ENCODE data around the gene CALN1.

CALN1 gene

GRCh38 chr7:72235351-72235750 lies 176.8 kb downstream of the CALN1 start:
- H3K4me1 Mint-ChIP-seq, result no peaks in the 10 kb centered on the region
- no peak for DNase-seq
- no peak overlapping the region for H3K4me3 Mint-ChIP-seq
- H3K36me3 Mint-ChIP-seq (ENCODE audit: low read depth), result no peaks in the 10 kb centered on the region
- H3K27me3 Mint-ChIP-seq (ENCODE audit: low read depth, poor library complexity), result peaks cover 7% of the 10 kb centered on the region
- H3K27ac Mint-ChIP-seq, result no peak overlapping the region
- TF ChIP-seq CTCF (IDR thresholded peaks at IDR 0.05), result no peak
- no peaks in the 10 kb centered on the region for H3K9me3 Mint-ChIP-seq

DNA sequence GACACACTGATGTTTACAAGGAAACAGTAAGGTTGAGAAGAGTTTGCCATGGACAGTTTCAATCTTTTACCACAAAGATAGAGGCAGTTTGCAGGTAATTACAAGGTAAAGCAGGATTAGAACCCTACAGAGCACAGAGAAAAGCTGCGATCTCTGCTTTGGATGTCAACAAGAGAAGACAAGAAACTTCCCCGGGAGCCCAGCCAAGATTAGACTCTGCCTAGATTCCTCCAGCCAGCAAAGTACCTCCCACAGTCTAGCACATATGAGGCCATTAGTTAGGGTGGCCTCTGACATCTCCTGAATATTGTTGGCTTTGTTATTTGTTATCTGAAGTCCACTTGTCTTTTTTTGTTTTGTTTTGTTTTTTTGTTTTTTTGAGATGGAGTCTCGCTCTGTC lies 178.1 kb downstream of the CALN1 start:
- no peaks in the 10 kb centered on the region for H3K36me3 Mint-ChIP-seq (ENCODE audit: low read depth)
- no peak overlapping the region for H3K4me3 Mint-ChIP-seq
- H3K4me1 Mint-ChIP-seq, result no peaks in the 10 kb centered on the region
- no peak for TF ChIP-seq CTCF (IDR thresholded peaks at IDR 0.05)
- no peaks in the 10 kb centered on the region for H3K9me3 Mint-ChIP-seq
- H3K27me3 Mint-ChIP-seq (ENCODE audit: low read depth, poor library complexity), result peaks cover 7% of the 10 kb centered on the region
- H3K27ac Mint-ChIP-seq, result no peak overlapping the region
- no peak for DNase-seq

GRCh38 chr7:72230281-72230680 lies 181.9 kb downstream of the CALN1 start:
- H3K27me3 Mint-ChIP-seq (ENCODE audit: low read depth, poor library complexity), result peaks cover 5% of the 10 kb centered on the region
- no peak overlapping the region for H3K4me3 Mint-ChIP-seq
- no peaks in the 10 kb centered on the region for H3K9me3 Mint-ChIP-seq
- TF ChIP-seq CTCF (IDR thresholded peaks at IDR 0.05), result no peak
- H3K36me3 Mint-ChIP-seq (ENCODE audit: low read depth), result no peaks in the 10 kb centered on the region
- no peak overlapping the region for H3K27ac Mint-ChIP-seq
- H3K4me1 Mint-ChIP-seq, result no peaks in the 10 kb centered on the region
- no peak for DNase-seq

GRCh38 chr7:72223351-72223750 lies 188.8 kb downstream of the CALN1 start:
- H3K4me1 Mint-ChIP-seq, result no peaks in the 10 kb centered on the region
- H3K27ac Mint-ChIP-seq, result no peak overlapping the region
- H3K27me3 Mint-ChIP-seq (ENCODE audit: low read depth, poor library complexity), result peaks cover 9% of the 10 kb centered on the region
- TF ChIP-seq CTCF (IDR thresholded peaks at IDR 0.05), result no peak
- H3K9me3 Mint-ChIP-seq, result peaks cover 26% of the 10 kb centered on the region
- H3K36me3 Mint-ChIP-seq (ENCODE audit: low read depth), result peaks cover 3% of the 10 kb centered on the region
- H3K4me3 Mint-ChIP-seq, result no peak overlapping the region
- DNase-seq, result no peak

DNA sequence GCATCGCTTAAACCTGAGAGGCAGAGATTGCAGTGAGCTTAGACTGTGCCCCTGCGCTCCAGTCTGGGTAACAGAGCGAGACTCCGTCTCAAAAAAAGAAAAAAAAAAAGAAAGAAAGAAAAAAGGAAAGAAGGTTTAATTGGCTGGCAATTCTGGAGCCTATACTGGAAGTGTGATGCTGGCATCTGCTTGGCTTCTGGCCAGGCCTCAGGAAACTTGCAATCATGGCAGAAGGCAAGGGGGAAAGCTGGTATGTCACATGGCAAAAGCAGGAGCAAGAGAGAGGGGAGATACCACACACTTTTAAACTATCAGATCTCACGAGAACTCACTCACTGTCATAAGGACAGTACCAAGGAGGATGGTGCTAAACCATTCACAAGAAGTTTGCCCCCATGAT lies 190.0 kb downstream of the CALN1 start:
- H3K27me3 Mint-ChIP-seq (ENCODE audit: low read depth, poor library complexity), result peaks cover 9% of the 10 kb centered on the region
- no peak for DNase-seq
- H3K36me3 Mint-ChIP-seq (ENCODE audit: low read depth), result peaks cover 3% of the 10 kb centered on the region
- peaks cover 27% of the 10 kb centered on the region for H3K9me3 Mint-ChIP-seq
- no peak overlapping the region for H3K27ac Mint-ChIP-seq
- H3K4me3 Mint-ChIP-seq, result no peak overlapping the region
- H3K4me1 Mint-ChIP-seq, result no peaks in the 10 kb centered on the region
- no peak for TF ChIP-seq CTCF (IDR thresholded peaks at IDR 0.05)

- no peak overlapping the region for H3K4me3 Mint-ChIP-seq
- no peak for TF ChIP-seq CTCF (IDR thresholded peaks at IDR 0.05)
- H3K36me3 Mint-ChIP-seq (ENCODE audit: low read depth), result peaks cover 3% of the 10 kb centered on the region
- no peak overlapping the region for H3K27ac Mint-ChIP-seq
- H3K4me1 Mint-ChIP-seq, result no peaks in the 10 kb centered on the region
- peaks cover 5% of the 10 kb centered on the region for H3K27me3 Mint-ChIP-seq (ENCODE audit: low read depth, poor library complexity)
- no peak for DNase-seq
- H3K9me3 Mint-ChIP-seq, result peaks cover 27% of the 10 kb centered on the region
Measured at GRCh38 chr7:72219500-72219899, 192.6 kb downstream of the CALN1 start.
